ENCODE measurements around the gene ENAM.
"Not testable (repeated sequence)": the region's sequence is repeated elsewhere in the genome, so short reads cannot be mapped to it uniquely, and the experiment has no call there.

The ENAM gene

DNA sequence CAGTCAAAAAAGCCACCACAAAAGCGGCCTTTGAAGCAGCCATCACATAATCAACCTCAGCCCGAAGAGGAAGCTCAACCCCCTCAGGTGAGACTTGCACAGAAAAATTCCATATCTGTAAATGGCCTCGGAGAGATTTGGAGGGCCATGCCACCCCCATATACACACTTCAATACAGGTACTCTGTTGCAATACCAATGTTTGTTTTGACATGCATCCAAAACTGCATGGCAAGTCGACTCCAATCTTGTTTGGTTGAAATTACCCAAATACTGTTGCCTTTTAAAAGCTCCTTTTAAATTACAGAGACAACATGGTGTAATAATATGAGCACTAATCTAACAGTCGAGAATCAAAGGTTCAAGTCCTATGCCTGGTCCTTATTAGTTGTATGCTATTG, 5.9 kb downstream of the ENAM start:
- TF ChIP-seq, protein P1, sequence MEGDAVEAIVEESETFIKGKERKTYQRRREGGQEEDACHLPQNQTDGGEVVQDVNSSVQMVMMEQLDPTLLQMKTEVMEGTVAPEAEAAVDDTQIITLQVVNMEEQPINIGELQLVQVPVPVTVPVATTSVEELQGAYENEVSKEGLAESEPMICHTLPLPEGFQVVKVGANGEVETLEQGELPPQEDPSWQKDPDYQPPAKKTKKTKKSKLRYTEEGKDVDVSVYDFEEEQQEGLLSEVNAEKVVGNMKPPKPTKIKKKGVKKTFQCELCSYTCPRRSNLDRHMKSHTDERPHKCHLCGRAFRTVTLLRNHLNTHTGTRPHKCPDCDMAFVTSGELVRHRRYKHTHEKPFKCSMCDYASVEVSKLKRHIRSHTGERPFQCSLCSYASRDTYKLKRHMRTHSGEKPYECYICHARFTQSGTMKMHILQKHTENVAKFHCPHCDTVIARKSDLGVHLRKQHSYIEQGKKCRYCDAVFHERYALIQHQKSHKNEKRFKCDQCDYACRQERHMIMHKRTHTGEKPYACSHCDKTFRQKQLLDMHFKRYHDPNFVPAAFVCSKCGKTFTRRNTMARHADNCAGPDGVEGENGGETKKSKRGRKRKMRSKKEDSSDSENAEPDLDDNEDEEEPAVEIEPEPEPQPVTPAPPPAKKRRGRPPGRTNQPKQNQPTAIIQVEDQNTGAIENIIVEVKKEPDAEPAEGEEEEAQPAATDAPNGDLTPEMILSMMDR (IDR thresholded peaks at IDR 0.05; ENCODE audit: low read depth, low read length, missing control alignments) = no peak
- H3K4me3 ChIP-seq (replicated peaks; ENCODE audit: low read depth, low read length) = no peak overlapping the region
- DNase-seq (ENCODE audit: extremely low read depth, low read depth) = no peak

DNA sequence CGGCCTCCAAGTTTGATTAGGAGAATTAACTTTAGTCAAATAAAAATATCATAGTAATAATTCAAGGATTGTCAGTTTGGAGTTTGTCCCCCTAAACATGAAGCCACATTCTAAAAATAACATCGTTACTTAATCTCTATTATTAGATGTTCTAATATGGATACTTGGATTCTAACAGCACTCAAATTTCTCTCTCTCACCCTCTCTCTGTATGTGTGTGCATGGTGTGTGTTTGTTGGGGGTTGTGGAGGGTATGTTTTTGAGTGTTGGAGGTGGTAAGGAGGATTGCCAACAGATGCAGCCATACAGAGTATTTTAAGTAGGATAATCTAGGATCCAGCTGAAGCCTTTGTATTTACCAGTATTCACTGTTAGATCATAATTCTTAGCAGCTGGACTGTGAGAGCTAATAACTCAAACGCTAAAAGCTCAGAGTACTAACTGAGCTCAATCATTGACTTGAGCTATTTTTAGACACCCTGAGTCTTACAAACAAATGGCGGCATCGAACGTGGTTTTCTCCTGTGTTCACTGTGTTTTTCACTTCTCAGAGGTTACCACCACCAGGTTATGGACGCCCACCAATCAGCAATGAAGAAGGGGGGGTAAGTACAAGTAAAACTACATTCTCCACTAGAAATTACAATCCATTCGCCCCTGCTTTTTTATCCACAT, 8.8 kb downstream of the ENAM start:
- TF ChIP-seq, protein P1 (IDR thresholded peaks at IDR 0.05; ENCODE audit: low read depth, low read length, missing control alignments) = no peak
- H3K4me3 ChIP-seq (replicated peaks; ENCODE audit: low read depth, low read length) = no peak overlapping the region
- no peak for DNase-seq (ENCODE audit: extremely low read depth, low read depth)

DNA sequence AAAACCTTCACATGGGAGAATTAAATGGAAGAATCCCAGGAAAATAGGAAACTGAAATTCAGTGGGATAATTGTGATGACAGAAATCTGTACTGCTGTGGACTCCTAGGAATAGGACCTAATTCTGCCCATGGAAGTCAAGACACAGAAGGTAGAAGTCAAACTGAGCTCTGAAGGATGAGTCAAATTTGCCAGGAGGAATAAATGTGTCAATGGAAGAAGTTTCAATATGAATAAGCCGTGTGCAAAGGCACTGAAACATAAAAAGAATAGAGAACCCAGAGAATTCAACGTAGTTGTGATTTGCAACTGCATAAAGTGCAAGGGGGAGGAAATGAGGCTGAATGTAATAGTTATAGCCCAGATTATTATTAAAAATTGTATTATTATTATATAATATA, 11.6 kb downstream of the ENAM start:
- no peak for DNase-seq (ENCODE audit: extremely low read depth, low read depth)
- TF ChIP-seq, protein P1 (IDR thresholded peaks at IDR 0.05; ENCODE audit: low read depth, low read length, missing control alignments) = no peak
- H3K4me3 ChIP-seq (replicated peaks; ENCODE audit: low read depth, low read length) = no peak overlapping the region

DNA sequence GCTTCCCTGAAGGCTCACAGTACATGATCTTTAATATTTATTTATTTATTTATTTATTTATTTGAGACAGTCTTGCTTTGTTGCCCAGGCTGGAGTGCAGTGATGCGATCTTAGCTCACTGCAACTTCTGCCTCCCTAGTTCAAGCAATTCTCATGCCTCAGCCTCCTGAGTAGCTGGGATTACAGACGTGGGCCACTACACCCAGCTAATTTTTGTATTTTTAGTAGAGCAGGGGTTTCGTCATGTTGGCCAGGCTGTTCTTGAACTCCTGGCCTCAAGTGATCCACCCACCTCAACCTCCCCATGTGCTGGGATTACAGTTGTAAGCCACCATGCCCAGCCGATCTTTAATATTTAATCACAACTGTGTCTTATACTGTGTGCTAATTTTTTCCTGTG, 22.2 kb downstream of the ENAM start:
- DNase-seq (ENCODE audit: extremely low read depth, low read depth); H3K4me3 ChIP-seq (replicated peaks; ENCODE audit: low read depth, low read length): not testable (repeated sequence)

DNA sequence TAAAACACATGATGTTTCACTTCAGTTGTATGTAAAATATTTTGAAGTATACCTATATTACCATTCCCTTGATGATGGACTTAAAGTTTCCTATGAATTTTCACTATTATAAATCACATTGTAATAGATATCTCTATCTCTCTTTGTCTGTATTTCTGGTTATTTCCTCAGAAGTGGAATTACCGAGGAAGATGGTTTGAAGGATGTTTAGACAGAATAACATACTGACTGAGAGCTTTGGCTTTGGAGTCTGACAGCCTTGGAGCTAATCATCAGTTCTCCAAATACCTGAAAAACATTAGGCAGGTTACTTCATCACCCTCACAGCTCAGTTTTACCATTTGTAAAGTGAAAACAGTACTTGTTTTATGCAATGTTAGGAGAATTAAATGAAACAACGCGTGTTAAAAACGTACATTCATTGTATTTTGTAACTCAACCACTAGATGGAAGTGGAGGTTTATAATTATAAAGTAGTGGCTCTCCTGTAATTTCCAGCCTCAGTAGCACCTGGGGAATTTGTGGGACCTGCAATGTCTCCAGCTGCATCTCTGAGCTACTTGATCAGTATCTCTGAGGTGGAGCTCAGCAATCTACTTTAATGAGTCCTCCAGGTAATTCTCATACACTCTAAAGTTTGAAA, 23.4 kb downstream of the ENAM start:
- H3K4me3 ChIP-seq (replicated peaks; ENCODE audit: low read depth, low read length) = no peak overlapping the region
- no peak for DNase-seq (ENCODE audit: extremely low read depth, low read depth)
- TF ChIP-seq, protein P1 (IDR thresholded peaks at IDR 0.05; ENCODE audit: low read depth, low read length, missing control alignments) = peak; percentile 25

DNA sequence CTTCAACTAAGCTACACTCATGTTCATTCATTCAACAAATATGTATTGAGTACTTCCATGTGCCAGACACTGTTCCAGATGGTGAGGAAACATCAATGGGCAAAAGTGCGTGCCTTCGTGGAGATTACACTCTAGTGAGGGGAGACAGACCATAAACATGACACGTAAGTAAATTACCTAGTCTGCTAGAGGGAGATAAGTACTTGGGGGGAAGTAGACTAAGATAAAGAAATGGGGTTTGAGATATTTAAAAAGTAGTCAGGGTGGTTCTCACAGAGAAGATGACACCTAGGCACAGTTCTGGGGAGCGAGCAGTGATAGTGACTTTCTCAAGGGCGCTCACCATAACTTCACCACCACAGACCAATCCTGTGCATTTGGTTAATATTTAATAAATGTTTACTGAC, 26.1 kb downstream of the ENAM start:
- DNase-seq (ENCODE audit: extremely low read depth, low read depth) = no peak
- H3K4me3 ChIP-seq (replicated peaks; ENCODE audit: low read depth, low read length) = no peak overlapping the region
- TF ChIP-seq, protein P1 (IDR thresholded peaks at IDR 0.05; ENCODE audit: low read depth, low read length, missing control alignments) = no peak

DNA sequence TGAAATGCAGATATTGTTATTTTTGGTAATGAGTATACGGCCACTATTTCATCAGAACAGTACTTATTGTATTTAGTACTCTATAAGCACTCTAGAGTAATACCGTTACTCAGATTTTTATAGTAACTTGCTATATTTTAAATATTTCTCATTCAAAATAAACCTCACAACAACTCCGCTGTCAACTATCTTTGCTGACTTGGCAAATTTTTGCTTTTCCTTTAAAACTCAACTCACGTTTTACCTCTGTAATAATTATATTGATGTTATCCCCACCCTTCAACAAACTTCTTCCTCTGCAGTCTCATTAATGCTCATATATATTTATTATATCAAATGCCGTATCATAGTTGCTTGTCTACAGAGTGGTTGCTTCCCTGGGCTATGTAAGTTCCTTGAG, 28.8 kb downstream of the ENAM start:
- no peak overlapping the region for H3K4me3 ChIP-seq (replicated peaks; ENCODE audit: low read depth, low read length)
- TF ChIP-seq, protein P1 (IDR thresholded peaks at IDR 0.05; ENCODE audit: low read depth, low read length, missing control alignments) = no peak
- no peak for DNase-seq (ENCODE audit: extremely low read depth, low read depth)

All from HFF-Myc (cell line).